Thyroid gland (tissue), 4 donors: ENCODE data around the gene XPNPEP2. TPM values are rescaled to one million over a fixed set of nuclear protein-coding genes. Genes with fewer than 3 reads are reported as not detected.

ENCODE experiments used
- DNase-seq, 2 donors: peaks; one replicate each; pipeline ENCODE4 v3.0.0-alpha.2; 2019
- H3K27ac ChIP-seq, 3 donors: fragments of 200-600 bp; sonication (generic); 1 replicate in 2 of 3; 2 replicates in 1 of 3; pipeline ENCODE4 v1.5.1; 2016 to 2019; ENCODE audit warnings: mild to moderate bottlenecking in 1 of 3, moderate library complexity in 1 of 3
- H3K27me3 ChIP-seq: fragments of 200-600 bp; sonication (generic); one replicate; pipeline ENCODE4 v1.5.1; 2019
- H3K36me3 ChIP-seq, 2 donors: fragments of 200-600 bp; sonication (generic); one replicate each; pipeline ENCODE4 v1.5.1; 2016 to 2019
- H3K4me1 ChIP-seq, 2 donors: fragments of 200-600 bp; sonication (generic); one replicate each; pipeline ENCODE4 v1.5.1; 2017 to 2019
- H3K4me3 ChIP-seq, 3 donors: fragments of 200-600 bp; sonication (generic); replicated peaks in 1 of 3; 1 replicate in 2 of 3; 2 replicates in 1 of 3; pipeline ENCODE4 v1.5.1; 2016; ENCODE audit warnings: mild to moderate bottlenecking in 1 of 3
- H3K9me3 ChIP-seq: fragments of 200-600 bp; sonication (generic); one replicate; pipeline ENCODE4 v1.5.1; 2017
- POLR2A ChIP-seq, 2 donors: fragments of 450-650 bp; IDR thresholded peaks; one replicate each; pipeline ENCODE4 v1.6.1; 2017; ENCODE audit warnings: antibody characterized with exemption in 2 of 2, mild to moderate bottlenecking in 2 of 2, moderate library complexity in 1 of 2
- WGBS, 2 donors: methylation state at CpG; one replicate each; pipeline ENCODE4 v1.1.5; 2017; 5-methylcytosine and 5-hydroxymethylcytosine counted together
- intact Hi-C: fragments of 100-400 bp; cut with DNase I; formaldehyde crosslinking; loops from one replicate; pipeline ENCODE4 v1.15.1; 2023
- total RNA-seq, 4 donors: library from RNA; depleted of rRNA; stranded (reverse); fragments of >200 nt; gene quantifications; one replicate each; pipeline ENCODE4 v1.2.3, GENCODE V29; 2016
- TF ChIP-seq, protein P1 (sequence below), 6 experiments: fragments of 200-600 bp in 3 of 6; fragments of 450-650 bp in 3 of 6; sonication (generic) in 3 of 6; IDR thresholded peaks; one replicate each; pipeline ENCODE4 v1.5.1; 2016 to 2019; ENCODE audit warnings: antibody characterized with exemption in 6 of 6, mild to moderate bottlenecking in 2 of 6, inconsistent platforms in 1 of 6, moderate library complexity in 1 of 6

XPNPEP2 gene
- total RNA-seq, 4 donors from 2014 or later: 0.88 to 2.5 (median 1.8) TPM

- intact Hi-C loops: no loop called here
- Histone ChIP-seq H3K4me3 (no peak overlapping the region), H3K27ac (no peak overlapping the region), H3K9me3 (no peaks in the 10 kb centered on the region), H3K27me3 (no peaks in the 10 kb centered on the region), H3K36me3 (no peaks in the 10 kb centered on the region), H3K4me1 (no peaks in the 10 kb centered on the region)
- no peak for DNase-seq
- 79 to 89% methylated on average over 3 of the region's 5 CpGs for WGBS, 2 donors
- TF ChIP-seq, protein P1, sequence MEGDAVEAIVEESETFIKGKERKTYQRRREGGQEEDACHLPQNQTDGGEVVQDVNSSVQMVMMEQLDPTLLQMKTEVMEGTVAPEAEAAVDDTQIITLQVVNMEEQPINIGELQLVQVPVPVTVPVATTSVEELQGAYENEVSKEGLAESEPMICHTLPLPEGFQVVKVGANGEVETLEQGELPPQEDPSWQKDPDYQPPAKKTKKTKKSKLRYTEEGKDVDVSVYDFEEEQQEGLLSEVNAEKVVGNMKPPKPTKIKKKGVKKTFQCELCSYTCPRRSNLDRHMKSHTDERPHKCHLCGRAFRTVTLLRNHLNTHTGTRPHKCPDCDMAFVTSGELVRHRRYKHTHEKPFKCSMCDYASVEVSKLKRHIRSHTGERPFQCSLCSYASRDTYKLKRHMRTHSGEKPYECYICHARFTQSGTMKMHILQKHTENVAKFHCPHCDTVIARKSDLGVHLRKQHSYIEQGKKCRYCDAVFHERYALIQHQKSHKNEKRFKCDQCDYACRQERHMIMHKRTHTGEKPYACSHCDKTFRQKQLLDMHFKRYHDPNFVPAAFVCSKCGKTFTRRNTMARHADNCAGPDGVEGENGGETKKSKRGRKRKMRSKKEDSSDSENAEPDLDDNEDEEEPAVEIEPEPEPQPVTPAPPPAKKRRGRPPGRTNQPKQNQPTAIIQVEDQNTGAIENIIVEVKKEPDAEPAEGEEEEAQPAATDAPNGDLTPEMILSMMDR (IDR thresholded peaks at IDR 0.05): no peak
- no peak for TF ChIP-seq POLR2A (IDR thresholded peaks at IDR 0.05)
Measured at GRCh38 chrX:129718676-129719075, 20.1 kb upstream of the XPNPEP2 start.

- no peak for DNase-seq
- WGBS, 2 donors: 96% methylated on average over 2 of the region's 2 CpGs
- Histone ChIP-seq H3K27ac (no peak overlapping the region), H3K27me3 (no peaks in the 10 kb centered on the region), H3K36me3 (no peaks in the 10 kb centered on the region), H3K9me3 (no peaks in the 10 kb centered on the region), H3K4me3 (no peak overlapping the region), H3K4me1 (no peaks in the 10 kb centered on the region)
- intact Hi-C loops: no loop called here
- TF ChIP-seq, protein P1 (IDR thresholded peaks at IDR 0.05): no peak
- no peak for TF ChIP-seq POLR2A (IDR thresholded peaks at IDR 0.05)
Measured at GRCh38 chrX:129719268-129719667, 19.5 kb upstream of the XPNPEP2 start.

DNA sequence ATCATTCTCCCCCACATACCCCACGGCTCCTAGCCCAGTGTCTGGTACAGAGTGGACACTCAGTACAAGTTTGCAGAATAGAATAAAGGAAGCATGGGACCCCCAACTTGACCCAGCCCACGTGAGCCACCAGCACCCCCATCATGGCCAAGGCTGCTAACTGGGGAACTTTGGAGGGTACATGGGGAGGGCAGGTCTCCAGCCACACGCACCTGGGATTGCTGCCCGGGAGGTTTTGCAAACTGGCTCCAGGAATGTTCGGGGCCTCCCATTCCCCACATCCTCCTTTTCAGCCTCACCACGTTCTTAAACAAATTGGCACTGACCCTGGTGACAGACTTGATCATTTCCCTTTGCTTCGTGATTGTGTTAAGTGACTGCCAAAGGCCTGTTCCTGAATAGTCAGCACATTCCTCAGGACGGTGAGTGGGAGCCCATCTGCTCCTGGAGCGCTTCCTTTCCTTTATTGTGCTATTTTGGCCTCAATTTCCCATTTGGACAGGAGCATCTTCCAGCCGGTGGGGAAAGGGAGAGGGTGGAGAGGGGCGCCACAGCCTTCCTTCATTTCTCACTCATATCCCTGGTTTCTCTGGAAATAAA, 18.7 kb upstream of the XPNPEP2 start:
- Histone ChIP-seq H3K36me3 (no peaks in the 10 kb centered on the region), H3K27me3 (no peaks in the 10 kb centered on the region), H3K4me1 (no peaks in the 10 kb centered on the region), H3K4me3 (no peak overlapping the region), H3K27ac (no peak overlapping the region), H3K9me3 (no peaks in the 10 kb centered on the region)
- WGBS, 2 donors: 61 to 64% methylated on average over 7 of the region's 11 CpGs
- intact Hi-C loops: loop anchor here (10.0 kb wide), 1 partner anchor 115 kb away; no protein-coding TSS in a partner anchor
- TF ChIP-seq, protein P1 (IDR thresholded peaks at IDR 0.05): no peak
- no peak for TF ChIP-seq POLR2A (IDR thresholded peaks at IDR 0.05)
- DNase-seq: no peak

GRCh38 chrX:129720741-129721140, 18.0 kb upstream of the XPNPEP2 start:
- Histone ChIP-seq H3K4me1 (no peaks in the 10 kb centered on the region), H3K4me3 (no peak overlapping the region), H3K36me3 (no peaks in the 10 kb centered on the region), H3K27ac (no peak overlapping the region), H3K27me3 (no peaks in the 10 kb centered on the region), H3K9me3 (no peaks in the 10 kb centered on the region)
- WGBS, 2 donors: 92 to 93% methylated on average over 3 to 6 of the region's 6 CpGs
- DNase-seq: no peak
- intact Hi-C loops: loop anchor here (10.0 kb wide), 1 partner anchor 116 kb away; no protein-coding TSS in a partner anchor
- no peak for TF ChIP-seq POLR2A (IDR thresholded peaks at IDR 0.05)
- TF ChIP-seq, protein P1 (IDR thresholded peaks at IDR 0.05): no peak

DNA sequence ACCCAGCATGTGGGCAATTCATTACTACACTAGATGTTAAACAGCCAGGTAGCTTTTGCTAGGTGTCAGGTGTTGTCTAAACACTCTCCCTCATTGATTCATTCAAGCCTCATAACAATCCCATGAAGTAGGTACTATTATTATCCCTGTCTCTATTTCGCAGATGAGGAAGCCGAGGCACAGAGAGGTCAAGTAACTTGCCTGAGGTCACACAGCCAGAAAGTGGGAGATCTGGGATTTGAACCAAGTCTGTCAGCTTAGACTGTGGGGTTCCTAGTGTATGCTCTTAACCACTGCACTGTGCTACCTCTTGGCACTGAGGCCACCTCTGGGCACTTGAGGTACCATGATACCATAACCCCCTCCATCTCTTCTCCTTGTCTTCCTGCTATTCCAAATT, 17.4 kb upstream of the XPNPEP2 start:
- no peak overlapping the region for H3K4me3 ChIP-seq
- no peaks in the 10 kb centered on the region for H3K9me3 ChIP-seq
- no peaks in the 10 kb centered on the region for H3K27me3 ChIP-seq
- no peaks in the 10 kb centered on the region for H3K4me1 ChIP-seq
- no peak for DNase-seq
- no peak overlapping the region for H3K27ac ChIP-seq
- intact Hi-C loops: loop anchor here (10.0 kb wide), 1 partner anchor 117 kb away; no protein-coding TSS in a partner anchor
- WGBS, 2 donors: 100% methylated on average over 2 of the region's 2 CpGs; no CpG with 5 or more reads in 1 of the 2 donors
- H3K36me3 ChIP-seq: no peaks in the 10 kb centered on the region
- TF ChIP-seq, protein P1 (IDR thresholded peaks at IDR 0.05): no peak
- TF ChIP-seq POLR2A (IDR thresholded peaks at IDR 0.05): no peak
